ENCODE results near the gene ZNF281.

ZNF281 gene

GRCh38 chr1:200409761-200410565 is at the start of gene ZNF281:
ZNF281 (minus strand) TSS chr1:200410036; CDS start chr1:200409705, 331 bp downstream.
- Histone ChIP-seq H3K4me1 (ENCODE audit: control insufficient read depth in 5 of 5, insufficient read depth in 5 of 5, low read length in 5 of 5) (peaks cover 5 to 47% (median 43%) of the 10 kb centered on the region in 5 donors), H3K36me3 (ENCODE audit: control insufficient read depth in 5 of 5, insufficient read depth in 5 of 5, low read length in 5 of 5) (peaks cover 0 to 5% (median 0%) of the 10 kb centered on the region in 5 donors), H3K27me3 (ENCODE audit: control insufficient read depth in 5 of 5, insufficient read depth in 4 of 5, low read length in 5 of 5) (no peaks in the 10 kb centered on the region), H3K9ac (ENCODE audit: low read length in 5 of 5) (peak within 1 kb of the TSS; percentile 44 to 97 (median 93)), H3K9me3 (ENCODE audit: control insufficient read depth in 5 of 5, low read length in 5 of 5) (no peaks in the 10 kb centered on the region), H3K27ac (ENCODE audit: low read depth, low read length) (peak within 1 kb of the TSS; percentile 89), H3K4me3 (ENCODE audit: low read depth in 1 of 5, low read length in 5 of 5) (peak within 1 kb of the TSS; percentile 82 to 98 (median 92))

GRCh38 chr1:200458780-200459179 is 48.9 kb upstream of the ZNF281 start:
- no peak overlapping the region for H3K4me3 ChIP-seq (ENCODE audit: low read depth in 1 of 5, low read length in 5 of 5)
- no peaks in the 10 kb centered on the region for H3K27me3 ChIP-seq (ENCODE audit: control insufficient read depth in 5 of 5, insufficient read depth in 4 of 5, low read length in 5 of 5)
- no peak overlapping the region for H3K27ac ChIP-seq (ENCODE audit: low read depth, low read length)
- H3K9ac ChIP-seq (ENCODE audit: low read length in 5 of 5) = no peak overlapping the region
- no peaks in the 10 kb centered on the region for H3K9me3 ChIP-seq (ENCODE audit: control insufficient read depth in 5 of 5, low read length in 5 of 5)
- H3K36me3 ChIP-seq (ENCODE audit: control insufficient read depth in 5 of 5, insufficient read depth in 5 of 5, low read length in 5 of 5) = no peaks in the 10 kb centered on the region
- H3K4me1 ChIP-seq (ENCODE audit: control insufficient read depth in 5 of 5, insufficient read depth in 5 of 5, low read length in 5 of 5) = no peaks in the 10 kb centered on the region

- H3K27ac ChIP-seq (ENCODE audit: low read depth, low read length) = no peak overlapping the region
- no peaks in the 10 kb centered on the region for H3K27me3 ChIP-seq (ENCODE audit: control insufficient read depth in 5 of 5, insufficient read depth in 4 of 5, low read length in 5 of 5)
- no peaks in the 10 kb centered on the region for H3K4me1 ChIP-seq (ENCODE audit: control insufficient read depth in 5 of 5, insufficient read depth in 5 of 5, low read length in 5 of 5)
- H3K9me3 ChIP-seq (ENCODE audit: control insufficient read depth in 5 of 5, low read length in 5 of 5) = no peaks in the 10 kb centered on the region
- H3K9ac ChIP-seq (ENCODE audit: low read length in 5 of 5) = no peak overlapping the region
- H3K4me3 ChIP-seq (ENCODE audit: low read depth in 1 of 5, low read length in 5 of 5) = no peak overlapping the region
- H3K36me3 ChIP-seq (ENCODE audit: control insufficient read depth in 5 of 5, insufficient read depth in 5 of 5, low read length in 5 of 5) = no peaks in the 10 kb centered on the region
Measured at GRCh38 chr1:200457810-200458209, 48.0 kb upstream of the ZNF281 start.

- Histone ChIP-seq H3K4me3 (ENCODE audit: low read depth in 1 of 5, low read length in 5 of 5) (no peak overlapping the region), H3K36me3 (ENCODE audit: control insufficient read depth in 5 of 5, insufficient read depth in 5 of 5, low read length in 5 of 5) (no peaks in the 10 kb centered on the region), H3K9ac (ENCODE audit: low read length in 5 of 5) (no peak overlapping the region), H3K27me3 (ENCODE audit: control insufficient read depth in 5 of 5, insufficient read depth in 4 of 5, low read length in 5 of 5) (no peaks in the 10 kb centered on the region), H3K4me1 (ENCODE audit: control insufficient read depth in 5 of 5, insufficient read depth in 5 of 5, low read length in 5 of 5) (no peaks in the 10 kb centered on the region), H3K27ac (ENCODE audit: low read depth, low read length) (no peak overlapping the region), H3K9me3 (ENCODE audit: control insufficient read depth in 5 of 5, low read length in 5 of 5) (no peaks in the 10 kb centered on the region)
Measured at GRCh38 chr1:200454425-200454824, 44.6 kb upstream of the ZNF281 start.

- H3K4me3 ChIP-seq (ENCODE audit: low read depth in 1 of 5, low read length in 5 of 5) = no peak overlapping the region
- no peaks in the 10 kb centered on the region for H3K27me3 ChIP-seq (ENCODE audit: control insufficient read depth in 5 of 5, insufficient read depth in 4 of 5, low read length in 5 of 5)
- no peaks in the 10 kb centered on the region for H3K36me3 ChIP-seq (ENCODE audit: control insufficient read depth in 5 of 5, insufficient read depth in 5 of 5, low read length in 5 of 5)
- no peak overlapping the region for H3K9ac ChIP-seq (ENCODE audit: low read length in 5 of 5)
- no peaks in the 10 kb centered on the region for H3K9me3 ChIP-seq (ENCODE audit: control insufficient read depth in 5 of 5, low read length in 5 of 5)
- no peaks in the 10 kb centered on the region for H3K4me1 ChIP-seq (ENCODE audit: control insufficient read depth in 5 of 5, insufficient read depth in 5 of 5, low read length in 5 of 5)
- no peak overlapping the region for H3K27ac ChIP-seq (ENCODE audit: low read depth, low read length)
Measured at GRCh38 chr1:200453553-200453905, 43.7 kb upstream of the ZNF281 start.

GRCh38 chr1:200452850-200453552 is 43.2 kb upstream of the ZNF281 start:
- H3K4me3 ChIP-seq (ENCODE audit: low read depth in 1 of 5, low read length in 5 of 5) = no peak overlapping the region
- H3K9ac ChIP-seq (ENCODE audit: low read length in 5 of 5) = no peak overlapping the region
- no peaks in the 10 kb centered on the region for H3K9me3 ChIP-seq (ENCODE audit: control insufficient read depth in 5 of 5, low read length in 5 of 5)
- H3K27me3 ChIP-seq (ENCODE audit: control insufficient read depth in 5 of 5, insufficient read depth in 4 of 5, low read length in 5 of 5) = no peaks in the 10 kb centered on the region
- H3K36me3 ChIP-seq (ENCODE audit: control insufficient read depth in 5 of 5, insufficient read depth in 5 of 5, low read length in 5 of 5) = no peaks in the 10 kb centered on the region
- H3K4me1 ChIP-seq (ENCODE audit: control insufficient read depth in 5 of 5, insufficient read depth in 5 of 5, low read length in 5 of 5) = no peaks in the 10 kb centered on the region
- no peak overlapping the region for H3K27ac ChIP-seq (ENCODE audit: low read depth, low read length)

GRCh38 chr1:200448034-200448762 is 38.4 kb upstream of the ZNF281 start:
- Histone ChIP-seq H3K27me3 (ENCODE audit: control insufficient read depth in 5 of 5, insufficient read depth in 4 of 5, low read length in 5 of 5) (no peaks in the 10 kb centered on the region), H3K9ac (ENCODE audit: low read length in 5 of 5) (no peak overlapping the region), H3K27ac (ENCODE audit: low read depth, low read length) (no peak overlapping the region), H3K9me3 (ENCODE audit: control insufficient read depth in 5 of 5, low read length in 5 of 5) (no peaks in the 10 kb centered on the region), H3K4me3 (ENCODE audit: low read depth in 1 of 5, low read length in 5 of 5) (no peak overlapping the region), H3K4me1 (ENCODE audit: control insufficient read depth in 5 of 5, insufficient read depth in 5 of 5, low read length in 5 of 5) (no peaks in the 10 kb centered on the region), H3K36me3 (ENCODE audit: control insufficient read depth in 5 of 5, insufficient read depth in 5 of 5, low read length in 5 of 5) (no peaks in the 10 kb centered on the region)

GRCh38 chr1:200445213-200445612 is 35.4 kb upstream of the ZNF281 start:
- Histone ChIP-seq H3K27ac (ENCODE audit: low read depth, low read length) (no peak overlapping the region), H3K36me3 (ENCODE audit: control insufficient read depth in 5 of 5, insufficient read depth in 5 of 5, low read length in 5 of 5) (no peaks in the 10 kb centered on the region), H3K9ac (ENCODE audit: low read length in 5 of 5) (no peak overlapping the region), H3K4me3 (ENCODE audit: low read depth in 1 of 5, low read length in 5 of 5) (no peak overlapping the region), H3K4me1 (ENCODE audit: control insufficient read depth in 5 of 5, insufficient read depth in 5 of 5, low read length in 5 of 5) (peaks cover 0 to 3% (median 0%) of the 10 kb centered on the region in 5 donors), H3K9me3 (ENCODE audit: control insufficient read depth in 5 of 5, low read length in 5 of 5) (no peaks in the 10 kb centered on the region), H3K27me3 (ENCODE audit: control insufficient read depth in 5 of 5, insufficient read depth in 4 of 5, low read length in 5 of 5) (no peaks in the 10 kb centered on the region)

GRCh38 chr1:200444478-200444877 is 34.6 kb upstream of the ZNF281 start:
- Histone ChIP-seq H3K4me3 (ENCODE audit: low read depth in 1 of 5, low read length in 5 of 5) (no peak overlapping the region), H3K4me1 (ENCODE audit: control insufficient read depth in 5 of 5, insufficient read depth in 5 of 5, low read length in 5 of 5) (peaks cover 0 to 3% (median 0%) of the 10 kb centered on the region in 5 donors), H3K27ac (ENCODE audit: low read depth, low read length) (no peak overlapping the region), H3K9ac (ENCODE audit: low read length in 5 of 5) (no peak overlapping the region), H3K27me3 (ENCODE audit: control insufficient read depth in 5 of 5, insufficient read depth in 4 of 5, low read length in 5 of 5) (no peaks in the 10 kb centered on the region), H3K9me3 (ENCODE audit: control insufficient read depth in 5 of 5, low read length in 5 of 5) (no peaks in the 10 kb centered on the region), H3K36me3 (ENCODE audit: control insufficient read depth in 5 of 5, insufficient read depth in 5 of 5, low read length in 5 of 5) (no peaks in the 10 kb centered on the region)

- Histone ChIP-seq H3K9ac (ENCODE audit: low read length in 5 of 5) (no peak overlapping the region), H3K4me3 (ENCODE audit: low read depth in 1 of 5, low read length in 5 of 5) (no peak overlapping the region), H3K4me1 (ENCODE audit: control insufficient read depth in 5 of 5, insufficient read depth in 5 of 5, low read length in 5 of 5) (peaks cover 0 to 3% (median 0%) of the 10 kb centered on the region in 5 donors), H3K27ac (ENCODE audit: low read depth, low read length) (no peak overlapping the region), H3K9me3 (ENCODE audit: control insufficient read depth in 5 of 5, low read length in 5 of 5) (no peaks in the 10 kb centered on the region), H3K36me3 (ENCODE audit: control insufficient read depth in 5 of 5, insufficient read depth in 5 of 5, low read length in 5 of 5) (no peaks in the 10 kb centered on the region), H3K27me3 (ENCODE audit: control insufficient read depth in 5 of 5, insufficient read depth in 4 of 5, low read length in 5 of 5) (no peaks in the 10 kb centered on the region)
Measured at GRCh38 chr1:200443860-200444259, 34.0 kb upstream of the ZNF281 start.

Data from subcutaneous abdominal adipose tissue (tissue), 5 donors.